Neutrophil (primary cell): ENCODE results near the gene OR1D2.
"Not testable (repeated sequence)": the region's sequence is repeated elsewhere in the genome, so short reads cannot be mapped to it uniquely, and the experiment has no call there.

Experiments
- H3K27ac ChIP-seq: fragments of 200-600 bp; sonication (generic); 2 replicates; pipeline ENCODE4 v1.5.1; 2016; ENCODE audit warnings: mild to moderate bottlenecking, moderate library complexity
- H3K27me3 ChIP-seq: fragments of 200-600 bp; sonication (generic); 2 replicates; pipeline ENCODE4 v1.6.0; 2016; ENCODE audit warnings: mild to moderate bottlenecking
- H3K36me3 ChIP-seq: fragments of 200-600 bp; sonication (generic); 2 replicates; pipeline ENCODE4 v1.5.1; 2017
- H3K4me1 ChIP-seq, 2 experiments: fragments of 200-600 bp in 1 of 2; sonication (generic) in 1 of 2; 1 replicate in 1 of 2; 2 replicates in 1 of 2; pipeline versions ENCODE4 v1.5.1 to v1.6.1; 2013 to 2016; ENCODE audit warnings: low read depth in 1 of 2, low read length in 1 of 2, mild to moderate bottlenecking in 1 of 2, moderate library complexity in 1 of 2; ENCODE audit not compliant: control insufficient read depth in 1 of 2, insufficient read depth in 1 of 2
- H3K4me3 ChIP-seq, 2 experiments: fragments of 200-600 bp in 1 of 2; sonication (generic) in 1 of 2; 1 replicate in 1 of 2; 2 replicates in 1 of 2; pipeline ENCODE4 v1.5.1; 2013 to 2016; ENCODE audit warnings: low read depth in 1 of 2, low read length in 1 of 2, mild to moderate bottlenecking in 1 of 2, moderate library complexity in 1 of 2
- H3K9me3 ChIP-seq: fragments of 200-600 bp; sonication (generic); 2 replicates; pipeline ENCODE4 v1.5.1; 2016
- CTCF ChIP-seq: fragments of 200-600 bp; sonication (generic); IDR thresholded peaks from 2 replicates; pipeline ENCODE4 v1.5.1; 2016; ENCODE audit warnings: antibody characterized with exemption

OR1D2 gene, protein sequence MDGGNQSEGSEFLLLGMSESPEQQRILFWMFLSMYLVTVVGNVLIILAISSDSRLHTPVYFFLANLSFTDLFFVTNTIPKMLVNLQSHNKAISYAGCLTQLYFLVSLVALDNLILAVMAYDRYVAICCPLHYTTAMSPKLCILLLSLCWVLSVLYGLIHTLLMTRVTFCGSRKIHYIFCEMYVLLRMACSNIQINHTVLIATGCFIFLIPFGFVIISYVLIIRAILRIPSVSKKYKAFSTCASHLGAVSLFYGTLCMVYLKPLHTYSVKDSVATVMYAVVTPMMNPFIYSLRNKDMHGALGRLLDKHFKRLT

GRCh38 chr17:3104322-3104721 lies at the start of gene OR1D2:
OR1D2 (minus strand) TSS chr17:3104422; CDS start chr17:3092996, 11,426 bp downstream.
- Histone ChIP-seq H3K4me3 (no peak within 1 kb of the TSS), H3K27ac (no peak within 1 kb of the TSS), H3K27me3 (peaks cover 6% of the 10 kb centered on the region), H3K36me3 (no peaks in the 10 kb centered on the region), H3K4me1 (no peaks in the 10 kb centered on the region), H3K9me3 (no peaks in the 10 kb centered on the region)
- TF ChIP-seq CTCF: no peak

DNA sequence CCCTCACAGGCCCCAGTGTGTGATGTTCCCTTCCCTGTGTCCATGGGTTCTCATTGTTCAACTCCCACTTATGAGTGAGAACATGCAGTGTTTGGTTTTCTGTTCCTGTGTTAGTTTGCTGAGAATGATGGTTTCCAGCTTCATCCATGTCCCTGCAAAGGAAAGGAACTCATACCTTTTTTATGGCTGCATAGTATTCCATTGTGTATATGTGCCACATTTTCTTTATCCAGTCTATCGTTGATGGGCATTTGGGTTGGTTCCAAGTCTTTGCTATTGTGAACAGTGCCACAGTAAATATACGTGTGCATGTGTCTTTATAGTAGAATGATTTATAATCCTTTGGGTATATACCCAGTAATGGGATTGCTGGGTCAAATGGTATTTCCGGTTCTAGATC lies 33.3 kb upstream of the OR1D2 start:
- H3K27me3 ChIP-seq: peaks cover 28% of the 10 kb centered on the region
- H3K9me3 ChIP-seq, H3K4me3 ChIP-seq, H3K4me1 ChIP-seq, H3K27ac ChIP-seq, H3K36me3 ChIP-seq: not testable (repeated sequence)

- no peak within 1 kb of the TSS for H3K4me3 ChIP-seq
- H3K27me3 ChIP-seq: peaks cover 10% of the 10 kb centered on the region
- H3K36me3 ChIP-seq: no peaks in the 10 kb centered on the region
- no peak within 1 kb of the TSS for H3K27ac ChIP-seq
- no peak for TF ChIP-seq CTCF
- H3K9me3 ChIP-seq: no peaks in the 10 kb centered on the region
- no peaks in the 10 kb centered on the region for H3K4me1 ChIP-seq
Measured at GRCh38 chr17:3127451-3127850, 23.2 kb upstream of the OR1D2 start, which contains the start of gene OR1G1. OR1G1 (minus strand) TSS chr17:3127551; CDS start chr17:3127551, 0 bp downstream.

DNA sequence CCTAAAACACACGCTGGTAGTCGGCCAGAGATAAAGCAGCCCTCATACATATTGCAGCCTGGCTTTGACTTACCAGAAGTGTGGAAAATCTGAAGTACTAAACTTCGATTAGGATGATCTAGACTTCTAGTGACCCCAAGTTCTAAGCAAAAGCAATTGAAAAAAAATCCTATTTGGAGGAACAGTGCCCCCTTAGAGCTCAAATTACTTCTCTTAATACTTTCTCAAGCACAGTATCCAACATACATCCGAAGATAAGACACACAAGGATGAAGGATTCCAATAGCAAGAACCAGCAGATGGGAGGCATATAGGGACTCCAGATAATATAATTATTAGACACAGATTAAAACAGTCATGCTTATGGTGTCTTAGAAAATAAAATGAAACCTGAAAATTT lies 30.4 kb downstream of the OR1D2 start:
- H3K36me3 ChIP-seq, H3K9me3 ChIP-seq, H3K4me3 ChIP-seq, H3K4me1 ChIP-seq, H3K27ac ChIP-seq, H3K27me3 ChIP-seq: not testable (repeated sequence)

DNA sequence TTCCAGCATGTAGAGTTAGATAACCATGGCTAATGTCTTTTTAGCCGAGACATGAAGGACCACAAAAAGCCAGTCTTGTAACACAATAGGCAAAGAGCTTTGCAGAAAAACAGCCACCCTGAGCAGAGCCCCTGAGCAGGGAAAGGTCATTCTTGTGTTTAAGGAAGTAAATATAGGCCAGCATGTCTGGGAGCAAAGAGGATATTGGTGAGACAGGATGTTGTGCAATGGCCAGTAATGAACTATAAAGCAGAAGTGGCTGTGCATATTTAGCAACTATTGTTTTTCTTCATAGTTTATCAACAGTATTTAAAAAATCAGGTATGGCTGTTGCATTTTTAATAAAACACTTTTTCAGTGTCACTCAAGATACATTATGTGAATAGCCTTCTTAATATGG lies 39.0 kb downstream of the OR1D2 start:
- peak overlapping the region; percentile 59 for H3K27ac ChIP-seq
- H3K36me3 ChIP-seq, H3K4me1 ChIP-seq, H3K4me3 ChIP-seq, H3K9me3 ChIP-seq, H3K27me3 ChIP-seq: not testable (repeated sequence)

GRCh38 chr17:3063507-3063906 lies 40.7 kb downstream of the OR1D2 start, which contains the start of gene OR1D5:
OR1D5 (minus strand) TSS chr17:3063607; CDS start chr17:3063607, 0 bp downstream.
- not testable (repeated sequence) for H3K36me3 ChIP-seq, H3K4me3 ChIP-seq, H3K9me3 ChIP-seq, H3K27ac ChIP-seq, H3K27me3 ChIP-seq, H3K4me1 ChIP-seq

GRCh38 chr17:3062824-3063377 lies 41.3 kb downstream of the OR1D2 start:
- H3K27me3 ChIP-seq, H3K4me3 ChIP-seq, H3K36me3 ChIP-seq, H3K27ac ChIP-seq, H3K4me1 ChIP-seq, H3K9me3 ChIP-seq: not testable (repeated sequence)

DNA sequence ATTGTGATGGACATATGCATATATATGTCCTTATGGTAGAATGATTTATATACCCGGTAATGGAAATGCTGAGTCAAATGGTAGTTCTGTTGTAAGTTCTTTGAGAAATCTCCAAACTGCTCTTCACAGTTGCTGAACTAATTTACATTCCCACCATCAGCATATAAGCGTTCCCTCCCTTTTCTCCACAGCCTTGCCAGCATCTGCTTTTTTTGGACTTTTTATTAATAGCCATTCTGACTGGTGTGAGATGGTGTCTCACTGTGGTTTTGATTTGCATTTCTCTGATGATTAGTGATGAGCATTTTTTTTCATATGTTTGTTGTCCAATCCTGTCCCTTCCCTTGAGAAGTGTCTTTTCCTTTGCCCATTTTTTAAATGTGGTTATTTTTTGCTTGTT lies 49.4 kb downstream of the OR1D2 start:
- not testable (repeated sequence) for H3K27ac ChIP-seq, H3K9me3 ChIP-seq, H3K4me3 ChIP-seq, H3K4me1 ChIP-seq, H3K36me3 ChIP-seq, H3K27me3 ChIP-seq
